HG03103 (cell line): ENCODE results near the gene THAP7.
"Not testable (repeated sequence)": the region's sequence is repeated elsewhere in the genome, so short reads cannot be mapped to it uniquely, and the experiment has no call there.

Experiments used
- ATAC-seq: cut with Tn5 transposase; IDR thresholded peaks from one replicate; pipeline ENCODE4 v1.9.1; 2021; ENCODE audit warnings: low read depth; ENCODE audit not compliant: unreplicated experiment

Gene THAP7, protein sequence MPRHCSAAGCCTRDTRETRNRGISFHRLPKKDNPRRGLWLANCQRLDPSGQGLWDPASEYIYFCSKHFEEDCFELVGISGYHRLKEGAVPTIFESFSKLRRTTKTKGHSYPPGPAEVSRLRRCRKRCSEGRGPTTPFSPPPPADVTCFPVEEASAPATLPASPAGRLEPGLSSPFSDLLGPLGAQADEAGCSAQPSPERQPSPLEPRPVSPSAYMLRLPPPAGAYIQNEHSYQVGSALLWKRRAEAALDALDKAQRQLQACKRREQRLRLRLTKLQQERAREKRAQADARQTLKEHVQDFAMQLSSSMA

DNA sequence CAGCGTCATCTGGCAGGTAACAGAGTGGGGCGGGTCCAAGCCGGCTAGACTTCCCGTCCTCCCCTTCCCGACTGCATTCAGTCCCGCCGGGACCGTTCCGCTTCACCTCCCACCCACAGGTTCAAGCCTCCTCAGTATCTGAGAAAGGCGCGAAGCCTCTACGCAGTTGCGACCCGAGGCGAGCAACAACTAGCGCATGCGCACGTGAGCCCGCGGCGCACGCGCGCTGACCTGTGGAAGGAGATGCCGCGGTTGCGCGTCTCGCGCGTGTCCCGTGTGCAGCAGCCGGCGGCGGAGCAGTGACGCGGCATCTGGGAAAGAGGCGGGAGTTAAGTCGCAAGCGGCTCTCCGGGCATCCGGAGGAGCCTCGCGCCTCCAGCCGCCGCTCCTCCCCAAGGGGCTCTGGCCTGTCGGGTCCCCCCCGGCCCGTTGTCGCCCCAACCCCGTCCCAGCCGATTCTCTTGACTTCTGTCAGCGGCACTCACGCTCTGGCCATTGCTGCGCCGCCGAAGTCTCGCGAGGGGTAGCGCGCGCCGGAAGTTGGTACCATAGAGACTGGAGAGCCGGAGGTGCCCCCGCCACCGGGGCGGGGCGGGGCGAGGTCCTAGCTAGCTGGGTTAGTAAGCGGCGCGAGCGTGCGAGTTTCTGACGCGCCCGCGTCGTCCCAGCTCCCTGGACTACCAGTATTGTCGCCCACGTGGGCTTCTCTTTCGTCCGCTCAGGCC lies at the start of gene THAP7:
Gene THAP7 (minus strand): TSS at position 518 of the 725 bp plus-strand sequence. CDS start 207 bp downstream, at position 311.
- peak; percentile 88 for ATAC-seq

DNA sequence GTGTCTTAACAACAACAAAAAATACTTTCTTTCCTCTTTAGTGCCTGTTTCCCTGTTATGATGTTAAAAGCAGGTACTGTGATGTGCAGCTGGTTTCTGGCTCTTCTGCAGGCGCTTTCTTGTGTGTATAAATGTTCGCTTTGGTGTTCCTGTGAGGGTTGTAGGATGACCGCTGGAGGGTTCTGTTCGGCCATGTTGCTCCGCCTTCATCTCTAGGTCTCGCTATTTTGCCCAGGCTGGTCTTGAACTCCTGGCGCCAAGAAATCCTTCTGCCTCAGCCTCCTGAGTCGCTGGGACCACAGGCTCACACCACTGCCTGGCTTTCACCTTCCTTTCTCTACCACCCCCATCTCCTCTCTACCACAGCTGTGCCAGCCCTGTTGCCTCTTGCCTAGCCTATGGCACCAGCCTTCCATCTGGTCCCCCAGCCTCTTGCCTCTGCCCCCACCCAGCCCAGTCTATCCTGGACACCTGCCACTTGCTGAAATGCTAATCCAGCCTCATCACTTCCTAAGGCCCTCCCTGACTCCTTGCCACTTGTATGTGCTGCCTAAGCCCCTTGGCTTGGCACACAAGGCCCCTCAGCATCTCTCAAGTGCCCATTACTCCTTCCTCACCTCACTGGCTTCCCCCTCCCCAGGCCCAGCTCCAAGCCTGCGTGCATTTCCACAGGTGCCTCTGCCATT lies 49.4 kb upstream of the THAP7 start:
- ATAC-seq = no peak

DNA sequence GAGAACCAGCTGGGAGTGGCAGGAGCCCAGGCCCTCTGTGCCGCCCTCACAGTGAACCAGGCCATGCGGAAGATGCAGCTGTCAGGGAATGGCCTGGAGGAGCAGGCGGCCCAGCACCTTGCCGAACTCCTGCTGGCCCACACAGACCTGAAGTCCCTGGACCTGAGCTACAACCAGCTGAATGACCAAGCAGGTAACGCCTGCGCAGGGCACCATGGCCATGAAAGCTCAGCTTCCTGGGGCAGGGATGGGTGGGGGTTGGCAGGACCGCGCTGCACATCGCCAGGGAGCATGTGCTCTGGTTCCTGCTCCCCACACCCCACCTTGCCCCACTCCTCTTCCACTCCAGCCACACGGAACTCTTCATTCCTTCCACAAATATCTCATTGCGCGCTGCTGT lies 47.0 kb upstream of the THAP7 start:
- ATAC-seq = not testable (repeated sequence)

DNA sequence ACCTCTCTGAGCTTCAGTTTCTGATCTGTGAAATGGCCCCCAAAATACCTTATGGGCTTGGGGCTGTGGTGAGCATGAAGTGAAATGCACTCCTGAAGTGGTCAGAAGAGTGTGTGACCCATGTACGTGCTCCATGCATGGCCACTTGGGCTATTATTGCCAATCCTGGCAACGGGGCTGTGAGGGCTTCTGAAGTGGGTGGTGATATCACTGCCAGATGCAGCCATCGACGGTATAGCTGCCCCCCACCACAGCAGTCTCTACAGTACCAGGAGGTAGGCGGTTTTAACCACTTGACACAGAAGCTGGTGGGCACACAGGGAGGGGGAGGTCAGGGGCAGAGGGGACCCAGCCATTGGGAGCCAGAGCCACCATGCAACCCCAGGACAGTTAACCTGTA lies 46.5 kb upstream of the THAP7 start:
- ATAC-seq = not testable (repeated sequence)

DNA sequence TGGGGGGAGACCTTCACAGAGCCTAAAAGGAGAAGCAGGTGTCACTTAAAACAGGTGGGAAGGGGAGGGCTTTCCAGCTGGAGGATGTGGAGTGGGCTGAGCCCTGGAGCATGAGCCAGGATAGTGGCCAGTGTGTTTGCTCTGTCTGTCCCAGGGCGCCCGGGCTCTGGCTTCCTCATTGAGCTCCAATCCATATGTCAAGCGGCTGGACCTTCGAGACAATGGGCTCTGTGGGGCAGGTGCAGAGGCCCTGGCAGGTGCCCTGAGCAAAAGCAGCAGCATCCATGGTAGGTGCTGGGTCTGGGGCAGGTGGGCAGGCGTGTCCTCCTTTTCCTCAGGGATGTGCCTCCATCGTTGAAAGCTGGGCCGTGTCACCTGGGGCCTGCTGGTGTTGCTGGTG lies 45.8 kb upstream of the THAP7 start:
- no peak for ATAC-seq

DNA sequence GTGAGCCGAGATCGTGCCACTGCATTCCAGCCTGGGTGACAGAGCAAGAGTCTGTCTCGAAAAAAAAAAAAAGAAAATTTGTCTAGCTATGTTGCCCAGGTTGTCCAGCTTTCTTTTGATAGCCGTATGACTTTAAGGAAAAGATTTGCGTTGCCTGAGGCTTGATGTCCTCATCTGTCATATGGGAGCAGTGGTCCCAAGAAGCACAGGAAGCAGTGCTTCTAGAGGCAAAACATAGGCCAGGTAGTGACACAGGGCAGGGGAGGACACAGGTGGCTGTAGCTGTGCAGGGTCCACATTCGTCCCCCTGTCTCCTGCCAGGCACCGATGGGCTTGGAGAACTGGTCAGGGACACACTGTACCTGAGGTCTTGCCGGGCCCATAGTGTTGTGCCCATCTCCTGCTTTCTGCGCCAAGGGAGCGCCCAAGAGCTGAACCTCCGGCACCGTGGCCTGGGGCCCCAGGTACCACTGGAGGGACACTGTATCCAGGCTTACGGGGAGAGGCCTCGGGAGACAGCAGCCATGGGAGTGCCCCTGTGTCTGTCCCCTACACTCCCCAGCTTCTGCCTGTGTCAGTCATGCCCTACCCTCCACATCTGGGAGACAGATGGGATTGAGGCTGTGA lies 45.2 kb upstream of the THAP7 start:
- ATAC-seq = no peak

DNA sequence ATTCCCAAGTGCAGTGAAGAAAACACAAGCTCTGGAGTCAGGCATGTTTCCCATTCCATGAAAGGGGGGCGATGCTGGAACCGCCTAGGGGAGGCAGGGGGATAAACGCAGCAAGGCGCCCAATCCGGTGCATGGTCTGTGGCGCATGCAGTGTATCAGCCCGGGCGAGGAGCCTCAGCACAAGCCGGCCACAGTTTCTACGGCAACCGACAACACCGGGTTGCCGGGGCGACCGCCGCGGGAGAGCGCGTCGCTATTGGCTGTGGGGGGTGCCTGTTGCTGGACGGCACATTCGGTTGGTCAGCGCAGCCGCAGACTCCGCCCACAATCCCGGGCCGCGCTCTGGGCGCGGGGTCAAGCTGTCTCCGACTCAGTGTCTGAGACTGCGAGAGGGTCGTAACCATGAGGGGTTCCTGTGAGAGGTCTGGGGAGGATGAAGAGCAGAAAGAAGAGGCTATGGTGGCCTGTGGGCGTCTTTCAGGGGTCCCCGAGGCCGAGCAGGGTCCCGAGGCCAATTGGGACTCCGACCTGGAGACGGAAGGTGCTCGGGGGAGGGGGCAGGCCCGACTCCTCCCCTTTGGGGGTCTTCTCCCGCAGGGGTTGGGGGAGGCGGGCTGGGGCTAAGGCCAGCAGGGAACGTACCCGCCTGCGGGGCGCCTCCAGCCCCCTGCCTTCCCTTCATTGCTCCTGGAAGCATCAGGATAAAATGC lies 43.8 kb upstream of the THAP7 start, which contains the start of gene LRRC74B:
Gene LRRC74B (plus strand): TSS at position 362 of the 710 bp plus-strand sequence. CDS start 41 bp downstream, at position 403.
- peak; percentile 71 for ATAC-seq

DNA sequence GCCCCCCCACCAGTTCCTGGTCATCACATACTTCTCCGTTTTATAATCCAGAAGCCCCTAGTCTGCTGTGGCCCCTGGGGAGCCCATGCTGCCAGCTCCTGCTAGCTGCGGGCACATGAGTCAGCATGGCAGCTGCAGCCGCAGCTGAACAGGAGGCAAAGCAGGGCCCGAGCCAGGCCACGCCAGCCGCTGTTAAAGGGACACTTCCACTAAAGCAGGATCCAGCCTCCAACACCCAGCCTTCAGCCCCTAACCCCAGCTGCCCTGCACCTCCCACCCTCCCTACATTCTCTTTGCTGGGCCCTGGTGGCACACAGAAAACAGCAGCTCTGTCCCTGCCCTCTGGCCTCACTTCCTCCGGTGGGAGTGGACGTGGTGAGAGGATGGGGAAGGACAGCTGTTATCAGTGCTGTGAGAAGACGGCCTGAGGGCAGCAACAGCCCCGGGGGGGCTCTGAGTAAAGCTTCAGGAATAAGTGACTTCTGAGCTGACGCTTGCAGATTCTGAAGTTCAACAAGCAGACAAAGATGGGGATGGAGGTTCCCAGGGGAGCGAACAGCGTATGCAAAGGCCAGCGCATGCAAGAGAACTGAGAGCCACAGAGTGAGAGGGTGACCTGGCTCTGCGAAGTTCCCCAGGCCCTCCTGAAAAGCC lies 43.1 kb upstream of the THAP7 start:
- ATAC-seq = no peak

DNA sequence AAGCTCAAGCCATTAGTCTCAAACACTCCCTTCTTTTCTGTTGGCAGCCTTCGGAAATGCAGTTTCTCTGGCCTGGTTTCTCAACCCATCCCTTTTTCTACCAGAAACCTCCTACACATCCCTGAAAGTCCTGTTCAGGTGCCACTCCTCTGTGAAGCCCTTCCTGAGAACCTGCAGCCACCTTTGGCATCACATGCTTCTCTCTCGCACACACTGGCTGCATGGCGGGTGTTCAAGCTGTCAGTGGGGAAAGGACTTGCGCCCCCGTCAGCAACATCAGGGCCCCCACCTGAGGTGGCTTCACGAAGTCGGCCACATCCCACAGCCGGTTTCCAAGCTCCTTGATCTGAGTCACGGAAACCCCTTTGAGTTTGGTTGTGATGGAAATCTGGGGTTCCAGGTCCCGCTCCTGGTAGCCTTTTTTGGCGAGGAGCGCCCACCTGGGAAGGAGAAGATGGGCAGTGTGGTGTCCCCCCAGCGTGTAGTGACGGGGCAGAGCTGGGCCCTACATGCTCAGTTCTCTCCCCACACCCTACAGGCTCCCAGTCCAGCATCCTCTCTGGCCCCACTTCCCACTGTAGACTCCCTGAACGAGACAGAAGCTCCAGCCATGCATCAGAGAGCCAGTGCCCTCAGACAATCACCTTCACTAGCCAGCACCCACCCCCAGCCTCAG lies 42.1 kb upstream of the THAP7 start:
- no peak for ATAC-seq

DNA sequence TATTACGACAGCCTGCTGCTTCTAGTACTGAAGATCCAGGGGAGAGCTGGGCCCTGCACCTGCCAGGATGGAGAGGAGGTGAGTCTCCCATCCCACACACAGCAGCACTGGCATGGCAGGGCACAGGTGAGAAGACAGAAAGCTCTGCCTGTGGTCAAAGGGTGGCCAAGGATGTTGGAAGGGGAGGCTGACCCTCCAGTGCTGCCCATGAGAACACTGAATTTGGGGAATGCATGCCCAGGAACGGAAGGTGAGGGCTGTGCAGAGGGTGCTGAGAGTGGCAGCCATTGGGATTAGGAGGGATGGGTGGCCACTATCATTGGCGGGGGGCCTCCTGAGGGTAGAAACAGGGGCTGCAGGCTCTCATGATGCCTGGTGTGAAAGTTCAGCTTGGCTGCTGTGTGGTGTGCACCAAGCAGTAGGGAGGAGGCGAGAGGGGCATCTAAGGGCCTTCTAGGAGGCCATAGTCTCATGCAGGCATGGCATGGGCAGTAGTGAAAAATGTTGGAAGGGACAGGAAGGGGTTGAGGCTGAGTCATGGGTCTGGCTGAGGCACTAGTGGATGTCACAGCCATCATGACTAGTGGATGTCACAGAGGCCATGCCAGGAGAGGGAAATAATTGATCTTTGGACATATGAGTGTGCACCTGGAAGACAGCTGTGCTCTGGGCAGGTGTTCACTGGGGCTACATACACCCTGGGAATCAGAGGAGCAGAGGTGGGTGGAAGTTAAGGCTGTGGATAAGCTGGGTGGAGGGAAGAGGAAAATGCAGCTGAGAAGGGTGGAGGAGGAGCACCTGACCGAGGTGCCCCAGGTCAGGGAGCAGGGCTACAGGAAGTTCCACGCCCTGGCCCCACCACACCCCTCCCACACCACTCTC lies 41.3 kb upstream of the THAP7 start:
- no peak for ATAC-seq

DNA sequence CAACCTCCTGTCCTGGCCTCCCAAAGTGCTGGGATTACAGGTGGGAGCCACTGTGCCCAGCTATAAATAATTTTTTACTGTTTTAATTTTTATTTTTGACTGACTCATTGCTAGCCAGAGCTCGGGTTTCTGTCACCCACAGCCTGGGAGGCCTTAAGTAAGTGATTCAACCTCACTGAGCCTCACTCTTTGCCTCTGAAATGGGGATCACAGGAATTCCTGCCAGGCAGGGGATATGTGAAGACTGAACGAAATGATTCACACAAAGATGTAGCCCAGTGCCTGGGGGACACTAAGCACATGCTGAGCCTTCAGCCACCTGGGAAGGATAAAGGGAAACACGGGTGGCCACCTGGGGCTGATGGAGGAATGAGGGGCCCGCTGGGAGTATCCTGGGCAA lies 40.0 kb upstream of the THAP7 start:
- ATAC-seq = no peak

DNA sequence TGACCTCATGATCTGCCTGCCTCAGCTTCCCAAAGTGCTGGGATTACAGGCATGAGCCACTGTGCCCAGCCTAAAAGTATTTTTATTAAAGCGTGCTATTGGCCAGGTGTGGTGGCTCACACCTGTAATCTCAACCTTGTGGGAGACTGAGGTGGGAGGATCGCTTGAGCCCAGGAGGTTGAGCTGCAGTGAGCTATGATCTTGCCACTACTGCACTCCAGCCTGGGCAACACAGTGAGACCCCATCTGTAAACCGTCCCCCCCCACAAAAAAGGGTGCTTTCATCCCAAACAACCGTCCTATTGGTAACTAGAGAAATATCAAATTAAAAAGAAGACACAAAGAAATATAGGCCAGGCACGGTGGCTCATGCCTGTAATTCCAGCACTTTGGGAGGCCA lies 37.2 kb upstream of the THAP7 start:
- ATAC-seq = not testable (repeated sequence)

DNA sequence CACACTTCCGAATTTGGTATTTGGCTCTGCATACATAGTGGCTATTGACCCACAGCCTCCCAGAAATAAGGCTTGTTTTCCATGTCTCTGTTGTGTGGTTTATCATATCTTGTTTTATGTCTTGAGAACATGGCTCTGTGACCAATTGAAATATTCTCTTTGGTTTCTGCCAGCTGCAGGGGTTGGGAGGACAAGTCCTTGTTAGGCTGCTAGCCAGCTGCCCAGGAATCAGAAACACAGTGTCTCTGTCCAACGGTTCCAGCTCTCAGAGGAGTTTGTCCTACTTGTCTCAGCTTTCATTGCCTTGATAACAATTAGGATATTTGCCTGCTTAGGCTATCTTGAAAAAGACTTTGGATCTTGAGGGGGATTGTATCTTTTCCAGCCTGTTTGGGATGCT lies 36.5 kb upstream of the THAP7 start:
- no peak for ATAC-seq

DNA sequence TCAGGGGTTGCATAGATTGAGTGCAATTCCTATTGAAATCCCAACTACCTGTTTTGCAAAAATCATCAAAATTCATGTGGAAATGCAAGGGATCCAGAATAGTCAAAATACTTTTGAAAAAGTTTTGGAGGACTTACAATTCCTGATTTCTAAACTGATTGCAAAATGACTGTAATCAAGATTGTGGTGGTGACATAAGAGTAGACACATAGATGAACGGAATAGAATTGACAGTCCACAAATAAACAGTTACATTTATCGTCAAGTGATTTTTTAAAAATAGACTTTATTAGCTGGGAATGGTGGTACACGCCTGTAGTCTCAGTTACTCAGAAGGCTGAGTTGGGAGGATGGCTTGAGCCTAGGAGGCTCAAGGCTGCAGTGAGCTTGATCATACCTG lies 33.1 kb upstream of the THAP7 start:
- ATAC-seq = no peak

DNA sequence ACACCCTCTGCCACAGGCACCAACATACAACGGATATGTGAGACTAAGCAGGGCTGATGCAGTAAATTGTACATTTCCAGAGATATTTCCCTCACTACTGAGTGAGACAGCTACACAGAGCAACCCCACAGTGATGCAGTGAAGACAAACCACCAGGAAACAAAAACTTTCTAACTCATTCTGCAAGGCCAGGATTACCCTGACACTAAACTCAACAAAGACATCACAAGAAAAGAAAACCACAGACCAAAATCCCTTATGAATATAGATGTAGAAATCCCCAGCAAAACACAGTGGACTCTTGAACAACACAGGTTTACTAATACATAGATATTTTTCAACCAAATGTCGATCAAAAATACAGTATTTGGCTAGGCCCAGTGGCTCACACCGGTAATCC lies 32.0 kb upstream of the THAP7 start:
- no peak for ATAC-seq

DNA sequence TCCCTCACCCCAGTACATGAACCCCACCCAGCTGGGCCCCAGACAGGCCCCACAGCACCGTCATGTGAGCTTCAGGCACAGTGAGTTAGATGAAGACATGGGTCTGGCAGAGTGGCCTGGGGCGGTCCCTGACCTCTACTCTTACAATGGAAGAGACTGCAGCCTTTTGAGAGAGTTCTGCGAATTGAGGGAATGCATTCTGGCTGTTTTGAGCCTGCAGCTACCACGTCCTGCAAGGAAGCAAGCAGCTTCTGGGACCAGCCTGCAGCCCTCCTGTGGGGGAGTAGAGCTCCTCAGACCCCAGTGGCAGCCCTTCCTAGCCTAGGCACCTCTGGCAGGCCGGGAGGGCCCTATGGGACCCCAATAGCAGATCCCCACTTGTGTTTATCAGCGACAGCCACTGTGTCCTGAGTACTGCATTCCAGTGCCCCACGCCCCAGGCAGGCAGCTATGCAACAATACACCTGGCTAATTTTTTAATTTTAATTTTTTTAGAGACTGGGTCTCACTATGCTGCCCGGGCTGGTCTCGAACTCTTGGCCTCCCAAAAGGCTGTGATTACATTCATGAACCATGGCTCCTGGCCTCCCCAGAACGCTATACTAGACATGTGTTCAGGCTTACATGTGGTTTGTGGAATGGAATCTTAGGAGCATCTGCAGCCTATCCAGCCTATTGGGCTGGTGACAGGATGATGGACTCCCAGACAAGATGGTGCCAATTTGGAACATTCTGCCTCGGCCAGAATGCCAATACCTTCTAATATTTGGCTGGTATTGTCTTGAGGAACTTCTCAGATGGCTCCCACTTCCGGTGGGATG lies 31.2 kb upstream of the THAP7 start:
- ATAC-seq = no peak

DNA sequence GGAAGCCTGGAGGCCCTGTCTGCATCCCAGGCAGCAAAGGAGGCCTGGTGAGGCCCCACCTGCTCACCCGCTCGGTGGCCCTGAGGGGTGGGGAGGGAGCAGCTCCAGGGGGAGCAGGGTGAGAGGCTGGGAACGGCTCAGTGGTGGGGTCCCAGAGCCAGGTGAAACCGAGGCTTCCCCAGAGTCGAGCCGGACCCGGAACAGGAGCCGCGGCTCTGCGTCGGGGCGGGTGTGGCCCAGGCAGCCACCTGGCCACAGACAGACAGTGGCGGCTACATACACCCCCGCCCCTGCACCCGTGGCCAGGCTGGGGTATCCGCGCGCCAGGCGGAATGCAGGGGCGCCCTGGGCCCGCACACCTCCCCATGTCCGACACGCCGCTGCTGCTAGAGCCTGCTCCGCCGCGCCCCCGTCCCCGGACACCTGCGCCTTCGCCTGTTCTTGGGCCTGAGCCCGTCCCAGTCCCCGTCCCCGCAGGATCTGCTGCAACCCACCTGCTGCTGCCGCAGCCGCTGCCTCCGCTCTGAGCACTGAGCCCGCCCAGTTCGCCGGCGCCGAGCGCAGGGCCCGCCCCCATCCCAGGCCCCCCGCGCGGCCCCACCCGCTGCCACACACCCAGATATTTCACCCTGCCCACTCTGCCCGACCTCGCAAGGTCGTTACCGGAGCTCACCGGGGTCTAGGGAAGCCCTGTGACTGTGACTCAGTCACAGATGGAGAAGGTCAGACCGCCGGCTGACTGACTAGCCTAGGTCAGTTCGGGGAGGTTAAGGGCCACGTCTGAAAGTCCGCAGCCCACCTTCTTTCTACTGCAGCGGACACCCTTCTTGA lies 30.3 kb upstream of the THAP7 start, which contains the start of gene SLC7A4:
Gene SLC7A4 (minus strand): TSS at position 525 of the 831 bp plus-strand sequence. CDS start 749 bp downstream, outside the sequence.
- no peak for ATAC-seq
